Small intestine (tissue), 7 donors: Measurements from ENCODE around the gene POU3F3. TPM values are rescaled to one million over a fixed set of nuclear protein-coding genes. Genes with fewer than 3 reads are reported as not detected.

Experiments used
- DNase-seq, 2 donors: peaks; one replicate each; pipeline versions ENCODE4 v3.0.0 to v3.0.0-alpha.2; 2013
- FAIRE-seq: peaks from 2 replicates; lab custom pipeline; 2012; peaks lifted over from hg19 to GRCh38; lab: Jason Lieb, UNC
- H3K27ac ChIP-seq, 3 donors: one replicate each; pipeline ENCODE4 v1.5.1; 2013; ENCODE audit warnings: low read length in 2 of 3, mild to moderate bottlenecking in 2 of 3, control low read depth in 1 of 3, inconsistent platforms in 1 of 3, low read depth in 1 of 3, moderate library complexity in 1 of 3
- H3K27me3 ChIP-seq, 3 donors: one replicate each; pipeline ENCODE4 v1.6.1; 2013; ENCODE audit warnings: low read length in 3 of 3, inconsistent platforms in 1 of 3; ENCODE audit not compliant: control insufficient read depth in 3 of 3, insufficient read depth in 3 of 3
- H3K36me3 ChIP-seq, 3 donors: one replicate each; pipeline ENCODE4 v1.6.1; 2013; ENCODE audit warnings: low read length in 3 of 3, inconsistent platforms in 1 of 3, low read depth in 1 of 3, mild to moderate bottlenecking in 1 of 3, moderate library complexity in 1 of 3; ENCODE audit not compliant: control insufficient read depth in 3 of 3, insufficient read depth in 2 of 3
- H3K4me1 ChIP-seq, 3 donors: one replicate each; pipeline ENCODE4 v1.6.1; 2013; ENCODE audit warnings: low read length in 2 of 3, inconsistent platforms in 1 of 3, low read depth in 1 of 3, mild to moderate bottlenecking in 1 of 3, moderate library complexity in 1 of 3; ENCODE audit not compliant: control insufficient read depth in 3 of 3, insufficient read depth in 2 of 3
- H3K4me3 ChIP-seq, 3 donors: one replicate each; pipeline ENCODE4 v1.5.1; 2013; ENCODE audit warnings: low read length in 3 of 3, control low read depth in 1 of 3, inconsistent platforms in 1 of 3, low read depth in 1 of 3, mild to moderate bottlenecking in 1 of 3, moderate library complexity in 1 of 3
- H3K9me3 ChIP-seq, 2 donors: one replicate each; pipeline ENCODE4 v1.6.1; 2013; ENCODE audit warnings: low read depth in 1 of 2, low read length in 1 of 2; ENCODE audit not compliant: control insufficient read depth in 2 of 2, insufficient read depth in 1 of 2
- WGBS, 3 donors: extraction: QIAGEN DNeasy Blood & Tissue Kit; methylation state at CpG; one replicate each; pipeline ENCODE4 v1.1.7; 2013; 5-methylcytosine and 5-hydroxymethylcytosine counted together
- polyA plus RNA-seq, 4 donors: library from polyadenylated mRNA; stranded (reverse) in 3 of 4; unstranded in 1 of 4; fragments of 200-250 nt in 3 of 4; fragments of 120-200 nt in 1 of 4; gene quantifications; one replicate each; pipeline versions ENCODE4 v1.2.1 to v1.2.3, GENCODE V29; 2013
- donor health status: healthy with polysubstance abuse.
- donor health status: control.
- donor health status: control.
- donor health status: Bipolar disorder and iron deficiency.
- donor health status: healthy.

Gene POU3F3
- polyA plus RNA-seq, 4 donors: 0.04 to 0.15 TPM; not detected in 2

DNA sequence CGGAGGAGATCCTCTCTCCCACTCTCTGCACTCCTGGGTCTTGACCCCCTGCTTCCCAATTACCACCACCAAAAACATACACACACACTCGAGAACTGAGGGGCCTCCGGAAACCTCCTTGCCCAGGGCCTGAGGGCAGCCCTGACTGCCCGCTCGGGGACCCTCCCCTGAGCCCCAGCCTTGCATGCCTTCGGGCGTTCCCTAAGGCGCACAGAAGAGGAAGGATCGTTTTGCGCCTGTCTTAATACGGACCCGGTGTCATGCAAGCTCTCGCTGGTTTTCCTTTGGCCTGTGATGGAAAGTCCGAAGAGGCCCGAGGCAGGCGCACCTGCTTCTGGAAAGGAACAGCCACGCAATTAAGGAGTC lies 19.8 kb downstream of the POU3F3 start:
- H3K4me3 ChIP-seq: no peak overlapping the region
- 31 to 54% (median 50%) methylated on average over 16 to 17 of the region's 17 CpGs for WGBS, 3 donors

DNA sequence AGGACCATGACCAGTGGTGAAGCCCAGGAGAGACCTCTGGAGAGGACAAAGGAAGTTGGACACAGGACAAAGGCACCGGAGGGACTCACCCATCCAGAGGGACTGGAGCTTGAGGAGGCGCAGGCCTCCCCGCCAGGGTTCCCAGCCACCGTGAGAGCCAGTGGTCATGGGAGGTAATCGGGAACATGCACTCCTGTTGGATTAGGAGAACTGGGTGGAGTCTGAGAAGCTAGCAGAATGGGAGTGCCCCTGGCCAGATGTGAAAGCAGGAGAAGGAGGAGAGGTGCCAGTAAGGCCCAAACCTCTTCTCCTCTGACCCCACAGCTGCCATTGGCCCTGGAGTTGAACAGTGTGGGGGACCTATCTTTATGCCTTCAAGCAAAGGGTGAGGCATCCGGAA lies 20.3 kb downstream of the POU3F3 start:
- no peak for FAIRE-seq

More for the DNA sequence above, 19.8 kb downstream of the POU3F3 start:
- Histone ChIP-seq H3K9me3 (no peaks in the 10 kb centered on the region), H3K4me1 (peaks cover 2 to 11% (median 2%) of the 10 kb centered on the region in 3 donors), H3K27ac (no peak overlapping the region), H3K36me3 (no peaks in the 10 kb centered on the region), H3K27me3 (peaks cover 0 to 76% (median 32%) of the 10 kb centered on the region in 3 donors)
- DNase-seq (no peak), FAIRE-seq (no peak)

DNA sequence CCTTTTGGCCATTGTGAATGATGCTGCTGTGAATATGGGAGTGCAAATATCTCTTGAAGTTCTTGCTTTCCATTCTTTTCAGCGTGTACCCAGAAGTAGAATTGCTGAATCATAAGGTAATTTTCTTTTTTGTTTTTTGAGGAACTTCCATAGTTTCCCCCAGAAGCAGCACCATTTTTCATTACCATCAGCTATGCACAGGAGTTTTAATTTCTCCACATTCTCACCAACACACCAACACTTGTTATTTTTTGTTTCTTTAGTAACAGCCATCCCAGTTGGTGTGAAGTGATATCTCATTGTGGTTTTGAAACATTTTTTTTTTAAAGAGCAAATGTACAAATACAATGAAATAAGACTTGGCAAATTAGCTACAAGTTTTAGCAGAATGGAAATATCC lies 21.3 kb downstream of the POU3F3 start:
- no peaks in the 10 kb centered on the region for H3K36me3 ChIP-seq
- H3K27me3 ChIP-seq: peaks cover 0 to 70% (median 27%) of the 10 kb centered on the region in 3 donors
- FAIRE-seq (no peak), DNase-seq (no peak)
- no peaks in the 10 kb centered on the region for H3K9me3 ChIP-seq
- 65 to 90% (median 71%) methylated on average over 1 of the region's 1 CpG for WGBS, 3 donors
- peaks cover 2 to 11% (median 2%) of the 10 kb centered on the region in 3 donors for H3K4me1 ChIP-seq
- H3K27ac ChIP-seq: no peak overlapping the region
- no peak overlapping the region for H3K4me3 ChIP-seq

More for the DNA sequence above, 20.3 kb downstream of the POU3F3 start:
- H3K27ac ChIP-seq: no peak overlapping the region
- H3K9me3 ChIP-seq: no peaks in the 10 kb centered on the region
- H3K27me3 ChIP-seq: peaks cover 0 to 75% (median 32%) of the 10 kb centered on the region in 3 donors
- peaks cover 2 to 11% (median 2%) of the 10 kb centered on the region in 3 donors for H3K4me1 ChIP-seq
- no peaks in the 10 kb centered on the region for H3K36me3 ChIP-seq
- DNase-seq: no peak
- no peak overlapping the region for H3K4me3 ChIP-seq
- 69 to 75% (median 71%) methylated on average over 6 of the region's 6 CpGs for WGBS, 3 donors

DNA sequence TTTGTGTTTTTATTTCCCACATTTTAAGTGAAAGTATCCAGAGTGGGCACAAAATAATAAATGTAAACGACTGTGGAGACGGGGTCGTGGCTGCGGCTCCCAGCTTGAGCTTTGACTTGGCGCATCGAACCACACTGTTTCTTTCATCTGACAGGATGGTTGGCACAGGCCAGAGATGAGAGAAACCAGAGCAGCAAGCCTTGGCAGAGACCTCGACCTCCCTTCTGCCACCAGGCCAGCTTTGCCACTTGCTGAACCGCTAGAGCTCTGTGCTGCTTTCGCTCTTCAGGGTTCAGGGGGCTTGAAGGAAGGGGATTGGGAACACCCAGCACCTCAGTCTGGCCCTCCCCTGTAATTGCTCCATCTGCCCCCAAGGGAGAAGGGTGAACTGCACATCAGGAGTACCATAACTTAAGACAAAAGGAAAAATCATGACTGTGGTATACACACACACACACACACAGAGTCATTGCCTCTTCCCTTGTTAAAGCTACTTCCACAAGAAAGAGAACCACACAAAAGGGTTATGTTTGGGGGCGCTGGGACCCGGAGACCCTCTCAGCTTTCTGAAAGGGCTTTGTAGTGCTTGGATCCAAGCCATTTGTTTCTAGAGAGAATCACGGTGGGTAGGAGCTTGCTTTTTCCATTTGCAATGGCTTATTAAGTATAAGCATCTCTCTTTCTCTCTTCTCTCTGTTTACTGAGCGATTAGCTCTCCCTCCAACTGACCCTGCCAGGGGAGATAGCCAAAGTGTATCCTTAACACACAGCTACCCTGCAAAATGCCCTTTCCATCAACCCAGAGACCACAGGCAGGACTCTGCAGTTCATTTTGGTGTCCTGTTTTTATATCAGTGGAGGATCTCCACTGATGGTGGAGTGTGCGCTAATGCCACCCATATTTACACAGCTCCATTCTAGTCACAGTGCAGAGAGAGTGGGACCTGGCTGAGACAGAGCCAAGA lies 23.0 kb downstream of the POU3F3 start:
- H3K9me3 ChIP-seq: no peaks in the 10 kb centered on the region
- WGBS, 3 donors: 68 to 75% (median 74%) methylated on average over 14 of the region's 14 CpGs
- H3K27me3 ChIP-seq: peaks cover 0 to 56% (median 22%) of the 10 kb centered on the region in 3 donors
- DNase-seq: no peak
- no peaks in the 10 kb centered on the region for H3K36me3 ChIP-seq
- H3K27ac ChIP-seq: no peak overlapping the region
- no peak for FAIRE-seq
- peaks cover 2 to 9% (median 2%) of the 10 kb centered on the region in 3 donors for H3K4me1 ChIP-seq
- H3K4me3 ChIP-seq: no peak overlapping the region

DNA sequence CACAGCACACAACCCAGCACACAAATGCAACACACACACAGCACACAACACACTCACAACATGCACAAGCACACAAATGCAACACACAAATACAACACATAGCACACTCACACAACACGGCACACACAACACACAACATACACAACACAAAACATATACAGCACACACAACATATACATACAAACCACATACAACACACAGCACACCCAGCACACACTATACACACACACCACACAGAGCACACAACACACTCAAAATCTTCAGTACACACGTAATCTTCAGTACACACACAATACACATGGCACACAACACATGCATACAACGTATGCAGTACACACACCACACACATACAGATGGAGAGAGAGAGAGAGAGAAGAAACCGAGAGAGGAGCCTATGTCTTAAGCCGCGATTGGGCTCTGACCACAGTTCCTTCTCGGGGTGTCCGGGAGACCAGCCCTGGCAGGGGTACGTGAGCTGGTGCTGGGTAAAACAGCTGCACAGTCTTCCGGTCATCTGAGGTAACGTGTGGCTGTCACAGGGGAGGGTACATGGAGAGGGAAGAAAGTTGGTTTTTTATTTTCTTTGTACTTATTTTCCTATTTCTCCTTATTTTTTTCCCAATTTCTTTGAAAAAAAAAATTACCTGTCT lies 25.1 kb downstream of the POU3F3 start:
- FAIRE-seq (no peak), DNase-seq (no peak)
- Histone ChIP-seq H3K27ac (no peak overlapping the region), H3K27me3 (peaks cover 0 to 47% (median 14%) of the 10 kb centered on the region in 3 donors), H3K36me3 (no peaks in the 10 kb centered on the region), H3K4me3 (no peak overlapping the region), H3K4me1 (no peaks in the 10 kb centered on the region), H3K9me3 (no peaks in the 10 kb centered on the region)
- WGBS, 3 donors: 79 to 92% (median 86%) methylated on average over 11 of the region's 11 CpGs

DNA sequence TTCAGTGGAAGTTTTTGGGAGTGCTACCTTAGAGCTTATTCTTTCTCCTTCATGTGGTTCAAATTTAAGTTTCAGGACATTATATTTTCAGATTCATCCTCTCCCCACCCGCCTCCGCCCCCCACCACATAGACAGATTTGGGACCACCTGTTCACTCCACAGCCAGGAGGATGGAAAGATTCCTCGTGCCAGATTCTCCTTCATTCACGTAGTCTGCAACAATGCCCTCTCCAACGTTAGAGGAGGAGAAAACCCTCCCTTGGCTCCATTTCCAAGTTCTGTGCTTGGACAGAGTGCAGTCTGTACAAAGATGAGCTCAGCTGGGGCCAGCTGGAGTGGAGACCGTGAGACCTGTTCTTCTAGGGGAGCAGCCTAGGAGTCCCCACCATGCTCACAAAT lies 26.2 kb downstream of the POU3F3 start:
- peaks cover 0 to 48% (median 9%) of the 10 kb centered on the region in 3 donors for H3K27me3 ChIP-seq
- H3K4me3 ChIP-seq: no peak overlapping the region
- FAIRE-seq (no peak), DNase-seq (no peak)
- no peaks in the 10 kb centered on the region for H3K9me3 ChIP-seq
- H3K27ac ChIP-seq: no peak overlapping the region
- 62 to 66% (median 63%) methylated on average over 6 of the region's 6 CpGs for WGBS, 3 donors
- no peaks in the 10 kb centered on the region for H3K4me1 ChIP-seq
- H3K36me3 ChIP-seq: no peaks in the 10 kb centered on the region

DNA sequence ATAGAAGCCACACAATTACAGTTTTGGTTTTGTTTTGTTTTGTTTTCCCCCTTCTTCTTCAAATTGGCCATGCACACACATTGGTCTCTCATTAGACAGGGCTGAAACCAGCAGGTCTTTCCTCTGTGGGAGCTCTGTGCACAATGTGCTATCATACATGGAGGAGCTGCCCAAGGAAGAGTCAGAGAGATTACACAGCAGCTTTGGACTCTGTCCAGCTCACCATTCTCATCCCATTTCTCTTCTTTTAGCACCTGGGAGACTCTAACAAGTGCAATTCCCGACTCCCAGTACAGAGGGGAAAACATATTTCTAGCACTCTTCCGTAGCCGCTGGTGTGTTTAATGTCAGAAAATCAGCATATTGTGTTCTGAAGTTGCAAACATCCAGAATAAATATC lies 29.4 kb downstream of the POU3F3 start:
- 75 to 84% (median 77%) methylated on average over 3 of the region's 3 CpGs for WGBS, 3 donors
- H3K27me3 ChIP-seq: peaks cover 0 to 36% (median 6%) of the 10 kb centered on the region in 3 donors
- no peaks in the 10 kb centered on the region for H3K36me3 ChIP-seq

DNA sequence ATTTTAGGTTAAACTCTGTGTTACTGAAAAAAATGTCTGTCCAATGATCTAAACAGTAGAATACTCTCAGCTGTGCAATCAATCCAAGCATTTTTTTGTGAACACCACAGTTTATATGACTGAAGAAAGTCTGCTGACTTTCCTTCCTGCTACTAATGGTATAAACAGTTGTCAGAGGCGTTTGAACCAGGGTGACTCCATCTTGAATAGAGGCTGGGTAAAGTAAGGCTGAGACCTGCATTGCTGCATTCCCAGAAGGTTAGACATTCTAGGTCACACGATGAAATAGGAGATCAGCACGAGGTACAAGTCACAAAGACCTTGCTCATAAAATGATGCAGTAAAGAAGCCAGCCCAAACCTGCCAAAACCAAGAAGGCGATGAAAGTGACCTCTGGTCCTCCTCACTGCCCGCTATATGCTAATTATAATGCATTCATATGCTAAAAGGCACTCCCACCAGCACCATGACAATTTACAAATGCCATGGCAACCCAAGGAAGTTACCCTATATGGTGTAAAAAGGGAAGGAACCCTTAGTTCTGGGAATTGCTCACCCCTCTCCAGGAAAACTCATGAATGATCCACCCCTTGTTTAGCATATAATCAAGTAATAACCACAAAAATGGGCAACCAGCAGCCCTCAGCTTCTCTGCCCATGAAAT lies 31.3 kb downstream of the POU3F3 start:
- Histone ChIP-seq H3K4me1 (peaks cover 0 to 10% (median 2%) of the 10 kb centered on the region in 3 donors), H3K36me3 (no peaks in the 10 kb centered on the region), H3K9me3 (no peaks in the 10 kb centered on the region), H3K27ac (no peak overlapping the region), H3K4me3 (no peak overlapping the region), H3K27me3 (peaks cover 0 to 23% (median 3%) of the 10 kb centered on the region in 3 donors)
- DNase-seq: no peak
- no peak for FAIRE-seq
- WGBS, 3 donors: 75 to 84% (median 80%) methylated on average over 5 of the region's 5 CpGs

More for the DNA sequence above, 29.4 kb downstream of the POU3F3 start:
- no peak overlapping the region for H3K4me3 ChIP-seq
- no peaks in the 10 kb centered on the region for H3K4me1 ChIP-seq
- DNase-seq: no peak
- FAIRE-seq: no peak
- H3K27ac ChIP-seq: no peak overlapping the region
- no peaks in the 10 kb centered on the region for H3K9me3 ChIP-seq
